Transverse colon (tissue), 4 donors: ENCODE results near the gene FCHSD2. TPM values are rescaled to one million over a fixed set of nuclear protein-coding genes. Genes with fewer than 3 reads are reported as not detected.

Experiments
- DNase-seq: peaks from one replicate; pipeline ENCODE4 v3.0.0-alpha.2; 2019
- H3K27ac ChIP-seq, 4 donors: fragments of 200-600 bp; sonication (generic); 2 replicates each; pipeline ENCODE4 v1.5.1; 2016 to 2018; ENCODE audit warnings: inconsistent platforms in 4 of 4
- H3K27me3 ChIP-seq: fragments of 200-600 bp; sonication (generic); 2 replicates; pipeline ENCODE4 v1.5.1; 2017; ENCODE audit warnings: inconsistent platforms
- H3K36me3 ChIP-seq, 4 donors: fragments of 200-600 bp; sonication (generic); 2 replicates each; pipeline ENCODE4 v1.5.1; 2017 to 2019; ENCODE audit warnings: inconsistent platforms in 4 of 4
- H3K4me1 ChIP-seq, 4 donors: fragments of 200-600 bp; sonication (generic); 2 replicates each; pipeline ENCODE4 v1.5.1; 2017 to 2020; ENCODE audit warnings: inconsistent platforms in 4 of 4
- H3K4me3 ChIP-seq, 4 donors: fragments of 200-600 bp; sonication (generic); 1 replicate in 1 of 4; 2 replicates in 3 of 4; pipeline versions ENCODE4 v1.5.1 to v1.6.1; 2017 to 2019; ENCODE audit warnings: inconsistent platforms in 4 of 4
- H3K9me3 ChIP-seq, 2 donors: fragments of 200-600 bp; sonication (generic); 2 replicates each; pipeline ENCODE4 v1.5.1; 2017 to 2019; ENCODE audit warnings: inconsistent platforms in 2 of 2
- CTCF ChIP-seq, 5 experiments: fragments of 200-600 bp in 3 of 5; fragments of 450-650 bp in 2 of 5; sonication (generic) in 3 of 5; IDR thresholded peaks; 1 replicate in 2 of 5; 2 replicates in 3 of 5; pipeline ENCODE4 v1.5.1; 2016 to 2017; ENCODE audit warnings: antibody characterized with exemption in 5 of 5, inconsistent platforms in 3 of 5, mild to moderate bottlenecking in 2 of 5, moderate library complexity in 1 of 5
- EP300 ChIP-seq: sonication (generic); formaldehyde crosslinking; IDR thresholded peaks from one replicate; pipeline ENCODE4 v1.6.1; 2017; ENCODE audit warnings: antibody characterized with exemption, low read depth
- POLR2A ChIP-seq: fragments of 450-650 bp; IDR thresholded peaks from one replicate; pipeline ENCODE4 v1.6.1; 2016; ENCODE audit warnings: antibody characterized with exemption, mild to moderate bottlenecking, moderate library complexity
- POLR2AphosphoS5 ChIP-seq, 3 donors: sonication (generic); formaldehyde crosslinking; IDR thresholded peaks; one replicate each; pipeline ENCODE4 v1.6.1; 2016; ENCODE audit warnings: antibody characterized with exemption in 3 of 3
- WGBS, 2 donors: methylation state at CpG; one replicate each; pipeline ENCODE4 v1.1.5; 2018; ENCODE audit warnings: low coverage in 1 of 2; 5-methylcytosine and 5-hydroxymethylcytosine counted together
- in situ Hi-C, 4 donors: fragments of 200-750 bp; cut with MboI; loops; one replicate each; pipeline versions ENCODE4 v1.15.0 to v1.15.1; 2017; ENCODE audit warnings: low sequenced_read_pairs in 3 of 4, low pct_ligation_motif_present in 1 of 4, low pct_unique_long_range_greater_than_20kb in 1 of 4
- intact Hi-C: fragments of 100-400 bp; cut with DNase I; formaldehyde crosslinking; loops from one replicate; pipeline ENCODE4 v1.15.1; 2023; ENCODE audit warnings: low total_unique reads
- total RNA-seq, 4 donors: library from RNA; depleted of rRNA; stranded (reverse); fragments of >200 nt; gene quantifications; one replicate each; pipeline ENCODE4 v1.1.0, GENCODE V29; 2016

The FCHSD2 gene
- total RNA-seq, 4 donors from 2014 or later: 9.1 to 15.9 (median 15.0) TPM

- no peak overlapping the region for H3K4me3 ChIP-seq
- no peaks in the 10 kb centered on the region for H3K4me1 ChIP-seq
- no peak overlapping the region for H3K27ac ChIP-seq
- no peak for TF ChIP-seq EP300
- TF ChIP-seq POLR2AphosphoS5 (IDR thresholded peaks at IDR 0.05): no peak
- no peak for TF ChIP-seq CTCF (IDR thresholded peaks at IDR 0.05)
- no peak for TF ChIP-seq POLR2A
- in situ Hi-C loops: no loop called here
- no peaks in the 10 kb centered on the region for H3K9me3 ChIP-seq
- no peaks in the 10 kb centered on the region for H3K36me3 ChIP-seq
- no peaks in the 10 kb centered on the region for H3K27me3 ChIP-seq
- WGBS, 2 donors: 71 to 79% methylated on average over 6 of the region's 6 CpGs
- intact Hi-C loops: no loop called here
- no peak for DNase-seq
Measured at GRCh38 chr11:72805216-72805615, 336.9 kb downstream of the FCHSD2 start.

GRCh38 chr11:72802822-72803221 lies 339.3 kb downstream of the FCHSD2 start:
- TF ChIP-seq POLR2A: no peak
- TF ChIP-seq CTCF (IDR thresholded peaks at IDR 0.05): no peak
- TF ChIP-seq POLR2AphosphoS5 (IDR thresholded peaks at IDR 0.05): no peak
- no peak for TF ChIP-seq EP300
- WGBS, 2 donors: 78 to 100% methylated on average over 5 to 6 of the region's 6 CpGs
- DNase-seq: no peak

GRCh38 chr11:72799441-72799840 lies 342.7 kb downstream of the FCHSD2 start:
- Histone ChIP-seq H3K9me3 (no peaks in the 10 kb centered on the region), H3K4me1 (peaks cover 0 to 4% (median under 1%) of the 10 kb centered on the region in 4 donors), H3K27ac (no peak overlapping the region), H3K4me3 (no peak overlapping the region), H3K27me3 (no peaks in the 10 kb centered on the region), H3K36me3 (no peaks in the 10 kb centered on the region)
- in situ Hi-C loops (loop anchor here (5.0 to 10.0 kb wide), 2 partner anchors 72 to 75 kb away; no protein-coding TSS in a partner anchor), intact Hi-C loops (no loop called here)
- no peak for DNase-seq
- 50 to 70% methylated on average over 4 of the region's 4 CpGs for WGBS, 2 donors
- TF ChIP-seq EP300 (no peak), POLR2AphosphoS5 (IDR thresholded peaks at IDR 0.05) (no peak), POLR2A (no peak), CTCF (IDR thresholded peaks at IDR 0.05) (no peak)

More at GRCh38 chr11:72802822-72803221, 339.3 kb downstream of the FCHSD2 start:
- no peak overlapping the region for H3K4me3 ChIP-seq
- H3K27me3 ChIP-seq: no peaks in the 10 kb centered on the region
- no peaks in the 10 kb centered on the region for H3K36me3 ChIP-seq
- H3K9me3 ChIP-seq: no peaks in the 10 kb centered on the region
- intact Hi-C loops (no loop called here), in situ Hi-C loops (no loop called here)
- H3K27ac ChIP-seq: no peak overlapping the region
- H3K4me1 ChIP-seq: no peaks in the 10 kb centered on the region

GRCh38 chr11:72798361-72798760 lies 343.8 kb downstream of the FCHSD2 start:
- intact Hi-C loops (no loop called here), in situ Hi-C loops (loop anchor here (5.0 to 10.0 kb wide), 2 partner anchors 71 to 74 kb away; no protein-coding TSS in a partner anchor)
- Histone ChIP-seq H3K9me3 (no peaks in the 10 kb centered on the region), H3K27ac (no peak overlapping the region), H3K4me3 (no peak overlapping the region), H3K4me1 (peaks cover 0 to 10% (median 4%) of the 10 kb centered on the region in 4 donors), H3K27me3 (no peaks in the 10 kb centered on the region), H3K36me3 (no peaks in the 10 kb centered on the region)
- no peak for TF ChIP-seq CTCF (IDR thresholded peaks at IDR 0.05)
- TF ChIP-seq EP300: no peak
- WGBS, 2 donors: 80 to 87% methylated on average over 3 to 4 of the region's 4 CpGs
- DNase-seq: no peak
